HepG2 (cell line): ENCODE data around the gene DOLK. TPM values are rescaled to one million over a fixed set of nuclear protein-coding genes. Genes with fewer than 3 reads are reported as not detected.
A peak's percentile ranks its signal among the peaks of the same experiment; 100 is the strongest.

Experiments
- ATRX ChIP-seq: sonication (generic); formaldehyde crosslinking; IDR thresholded peaks from 2 replicates; pipeline ENCODE4 v1.4.0; 2020; ENCODE audit warnings: missing genetic modification reagents, borderline replicate concordance
- CBX1 ChIP-seq: IDR thresholded peaks from one replicate; pipeline ENCODE4 v1.6.1; 2016; ENCODE audit warnings: antibody characterized with exemption, low read depth
- CREM ChIP-seq, 2 experiments: sonication (generic) in 1 of 2; formaldehyde crosslinking in 1 of 2; IDR thresholded peaks; 2 replicates each; pipeline versions ENCODE4 v1.4.0 to v1.6.1; 2016 to 2020; ENCODE audit warnings: antibody characterized with exemption in 1 of 2, mild to moderate bottlenecking in 1 of 2, missing genetic modification reagents in 1 of 2
- FOXC1 ChIP-seq: sonication (generic); formaldehyde crosslinking; IDR thresholded peaks from 2 replicates; pipeline ENCODE4 v1.8.0; 2022; ENCODE audit warnings: mild to moderate bottlenecking, missing genetic modification reagents, borderline replicate concordance
- HNF1A ChIP-seq, 2 experiments: sonication (generic) in 1 of 2; formaldehyde crosslinking in 1 of 2; IDR thresholded peaks; 2 replicates each; pipeline versions ENCODE4 v1.4.0 to v1.6.1; 2016 to 2020; ENCODE audit warnings: borderline replicate concordance in 1 of 2, low read depth in 1 of 2, mild to moderate bottlenecking in 1 of 2, missing genetic modification reagents in 1 of 2
- ISL2 ChIP-seq: sonication (generic); formaldehyde crosslinking; IDR thresholded peaks from 2 replicates; pipeline ENCODE4 v1.5.0; 2020; ENCODE audit warnings: missing genetic modification reagents
- MEF2D ChIP-seq: sonication (generic); formaldehyde crosslinking; IDR thresholded peaks from 2 replicates; pipeline ENCODE4 v1.5.1; 2020; ENCODE audit warnings: mild to moderate bottlenecking, missing genetic modification reagents
- PHF21A ChIP-seq: sonication (generic); formaldehyde crosslinking; IDR thresholded peaks from 2 replicates; pipeline ENCODE4 v1.5.0; 2020; ENCODE audit warnings: mild to moderate bottlenecking, missing genetic modification reagents
- PPARG ChIP-seq: conservative IDR thresholded peaks from 2 replicates; pipeline ENCODE4 v1.6.1; 2016; ENCODE audit warnings: missing biosample characterization, missing genetic modification reagents
- PRDM15 ChIP-seq: sonication (generic); formaldehyde crosslinking; IDR thresholded peaks from 2 replicates; pipeline ENCODE4 v1.4.0; 2020; ENCODE audit warnings: missing genetic modification reagents
- ZNF597 ChIP-seq: sonication (generic); formaldehyde crosslinking; IDR thresholded peaks from 2 replicates; pipeline ENCODE4 v1.5.0; 2020; ENCODE audit warnings: missing genetic modification reagents
- polyA plus RNA-seq, 8 experiments: library from polyadenylated mRNA; depleted of rRNA in 3 of 8; stranded (reverse) in 7 of 8; unstranded in 1 of 8; fragments of >200 nt; fragmentation: Illumina TruSeq in 4 of 8; extraction: Trizol in 4 of 8; gene quantifications; 2 replicates each; pipeline versions ENCODE4 v1.2.1 to v1.2.3, GENCODE V29; 2011 to 2016; ENCODE audit warnings: low read depth in 4 of 8, missing spikeins in 1 of 8, mixed read lengths in 1 of 8; ENCODE audit not compliant: insufficient read depth in 1 of 8
- total RNA-seq, 5 experiments: library from RNA; depleted of rRNA; stranded (reverse); fragments of >200 nt; fragmentation: Illumina TruSeq; extraction: Trizol; gene quantifications; 2 replicates each; pipeline ENCODE4 v1.2.3, GENCODE V29; 2016; ENCODE audit warnings: low read depth in 1 of 5
- TF ChIP-seq, protein P1 (sequence below): sonication (generic); formaldehyde crosslinking; IDR thresholded peaks from 2 replicates; pipeline ENCODE4 v1.5.0; 2020; ENCODE audit warnings: mild to moderate bottlenecking, missing genetic modification reagents
- TF ChIP-seq, protein P2 (sequence below): IDR thresholded peaks from 2 replicates; pipeline ENCODE4 v1.4.0; 2020; ENCODE audit warnings: mild to moderate bottlenecking, missing genetic modification reagents

Gene DOLK
- total and polyA plus RNA-seq, 2 of the 13 experiments (the other 11 are each of a cell fraction or from before 2014, with no cell fraction given) = 15.4 to 18.7 TPM

- no peak for TF ChIP-seq PRDM15 (CRISPR knock-in tag)
- no peak for TF ChIP-seq MEF2D (CRISPR knock-in tag)
- TF ChIP-seq PPARG (CRISPR knock-in tag) = no peak
- TF ChIP-seq FOXC1 (CRISPR knock-in tag) = no peak
- TF ChIP-seq PHF21A (CRISPR knock-in tag) = no peak
- no peak for TF ChIP-seq HNF1A (IDR thresholded peaks at IDR 0.05; ENCODE audit: low read depth)
- TF ChIP-seq HNF1A (CRISPR knock-in tag; IDR thresholded peaks at IDR 0.05; ENCODE audit: borderline replicate concordance) = no peak
- TF ChIP-seq, protein P1, sequence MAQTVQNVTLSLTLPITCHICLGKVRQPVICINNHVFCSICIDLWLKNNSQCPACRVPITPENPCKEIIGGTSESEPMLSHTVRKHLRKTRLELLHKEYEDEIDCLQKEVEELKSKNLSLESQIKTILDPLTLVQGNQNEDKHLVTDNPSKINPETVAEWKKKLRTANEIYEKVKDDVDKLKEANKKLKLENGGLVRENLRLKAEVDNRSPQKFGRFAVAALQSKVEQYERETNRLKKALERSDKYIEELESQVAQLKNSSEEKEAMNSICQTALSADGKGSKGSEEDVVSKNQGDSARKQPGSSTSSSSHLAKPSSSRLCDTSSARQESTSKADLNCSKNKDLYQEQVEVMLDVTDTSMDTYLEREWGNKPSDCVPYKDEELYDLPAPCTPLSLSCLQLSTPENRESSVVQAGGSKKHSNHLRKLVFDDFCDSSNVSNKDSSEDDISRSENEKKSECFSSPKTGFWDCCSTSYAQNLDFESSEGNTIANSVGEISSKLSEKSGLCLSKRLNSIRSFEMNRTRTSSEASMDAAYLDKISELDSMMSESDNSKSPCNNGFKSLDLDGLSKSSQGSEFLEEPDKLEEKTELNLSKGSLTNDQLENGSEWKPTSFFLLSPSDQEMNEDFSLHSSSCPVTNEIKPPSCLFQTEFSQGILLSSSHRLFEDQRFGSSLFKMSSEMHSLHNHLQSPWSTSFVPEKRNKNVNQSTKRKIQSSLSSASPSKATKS (CRISPR knock-in tag) = no peak
- no peak for TF ChIP-seq ISL2 (CRISPR knock-in tag)
- TF ChIP-seq CBX1 = no peak
- no peak for TF ChIP-seq ZNF597 (CRISPR knock-in tag)
- no peak for TF ChIP-seq ATRX (CRISPR knock-in tag)
- TF ChIP-seq, protein P2, sequence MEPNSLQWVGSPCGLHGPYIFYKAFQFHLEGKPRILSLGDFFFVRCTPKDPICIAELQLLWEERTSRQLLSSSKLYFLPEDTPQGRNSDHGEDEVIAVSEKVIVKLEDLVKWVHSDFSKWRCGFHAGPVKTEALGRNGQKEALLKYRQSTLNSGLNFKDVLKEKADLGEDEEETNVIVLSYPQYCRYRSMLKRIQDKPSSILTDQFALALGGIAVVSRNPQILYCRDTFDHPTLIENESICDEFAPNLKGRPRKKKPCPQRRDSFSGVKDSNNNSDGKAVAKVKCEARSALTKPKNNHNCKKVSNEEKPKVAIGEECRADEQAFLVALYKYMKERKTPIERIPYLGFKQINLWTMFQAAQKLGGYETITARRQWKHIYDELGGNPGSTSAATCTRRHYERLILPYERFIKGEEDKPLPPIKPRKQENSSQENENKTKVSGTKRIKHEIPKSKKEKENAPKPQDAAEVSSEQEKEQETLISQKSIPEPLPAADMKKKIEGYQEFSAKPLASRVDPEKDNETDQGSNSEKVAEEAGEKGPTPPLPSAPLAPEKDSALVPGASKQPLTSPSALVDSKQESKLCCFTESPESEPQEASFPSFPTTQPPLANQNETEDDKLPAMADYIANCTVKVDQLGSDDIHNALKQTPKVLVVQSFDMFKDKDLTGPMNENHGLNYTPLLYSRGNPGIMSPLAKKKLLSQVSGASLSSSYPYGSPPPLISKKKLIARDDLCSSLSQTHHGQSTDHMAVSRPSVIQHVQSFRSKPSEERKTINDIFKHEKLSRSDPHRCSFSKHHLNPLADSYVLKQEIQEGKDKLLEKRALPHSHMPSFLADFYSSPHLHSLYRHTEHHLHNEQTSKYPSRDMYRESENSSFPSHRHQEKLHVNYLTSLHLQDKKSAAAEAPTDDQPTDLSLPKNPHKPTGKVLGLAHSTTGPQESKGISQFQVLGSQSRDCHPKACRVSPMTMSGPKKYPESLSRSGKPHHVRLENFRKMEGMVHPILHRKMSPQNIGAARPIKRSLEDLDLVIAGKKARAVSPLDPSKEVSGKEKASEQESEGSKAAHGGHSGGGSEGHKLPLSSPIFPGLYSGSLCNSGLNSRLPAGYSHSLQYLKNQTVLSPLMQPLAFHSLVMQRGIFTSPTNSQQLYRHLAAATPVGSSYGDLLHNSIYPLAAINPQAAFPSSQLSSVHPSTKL (CRISPR knock-in tag) = peak; percentile 56
- no peak for TF ChIP-seq CREM (IDR thresholded peaks at IDR 0.05)
- TF ChIP-seq CREM (CRISPR knock-in tag; IDR thresholded peaks at IDR 0.05) = no peak
Observed at GRCh38 chr9:128912270-128912853, 35.0 kb downstream of the DOLK start (continued).
